Thoracic aorta (tissue), 2 donors: ENCODE data around the gene OSM. TPM values are rescaled to one million over a fixed set of nuclear protein-coding genes. Genes with fewer than 3 reads are reported as not detected.

Experiments
- ATAC-seq: fragments of 150-250 bp; one replicate; pipeline ENCODE4 v1.8.0; 2017; ENCODE audit warnings: low read depth; ENCODE audit not compliant: insufficient number of reproducible peaks, low FRiP score
- DNase-seq: peaks from one replicate; pipeline ENCODE4 v3.0.0-alpha.2; 2020; ENCODE audit warnings: low spot score
- H3K27ac ChIP-seq, 2 donors: fragments of 200-600 bp; sonication (generic); 1 replicate in 1 of 2; 2 replicates in 1 of 2; pipeline ENCODE4 v1.5.1; 2016; ENCODE audit warnings: mild to moderate bottlenecking in 2 of 2, moderate library complexity in 2 of 2
- H3K27me3 ChIP-seq: fragments of 200-600 bp; sonication (generic); replicated peaks from 2 replicates; pipeline ENCODE4 v1.6.0; 2016; ENCODE audit warnings: mild to moderate bottlenecking; ENCODE audit not compliant: insufficient read depth
- H3K36me3 ChIP-seq: fragments of 200-600 bp; sonication (generic); one replicate; pipeline ENCODE4 v1.5.1; 2016
- H3K4me1 ChIP-seq, 2 donors: fragments of 200-600 bp; sonication (generic); 1 replicate in 1 of 2; 2 replicates in 1 of 2; pipeline versions ENCODE4 v1.5.1 to v1.6.0; 2016; ENCODE audit warnings: low read depth in 2 of 2, mild to moderate bottlenecking in 1 of 2; ENCODE audit not compliant: control insufficient read depth in 1 of 2
- H3K4me3 ChIP-seq: fragments of 200-600 bp; sonication (generic); 2 replicates; pipeline ENCODE4 v1.5.1; 2016; ENCODE audit warnings: mild to moderate bottlenecking
- H3K9me3 ChIP-seq: fragments of 200-600 bp; sonication (generic); 2 replicates; pipeline ENCODE4 v1.5.1; 2016
- total RNA-seq, 2 donors: library from RNA; depleted of rRNA; stranded (reverse); fragments of >200 nt; gene quantifications; one replicate each; pipeline versions ENCODE4 v1.1.0 to v1.2.3, GENCODE V29; 2016
- TF ChIP-seq, protein P1 (sequence below): fragments of 200-600 bp; sonication (generic); IDR thresholded peaks from one replicate; pipeline ENCODE4 v1.5.1; 2019; ENCODE audit warnings: antibody characterized with exemption

OSM gene
- total RNA-seq, 2 donors from 2014 or later: 3.5 to 27.1 TPM

DNA sequence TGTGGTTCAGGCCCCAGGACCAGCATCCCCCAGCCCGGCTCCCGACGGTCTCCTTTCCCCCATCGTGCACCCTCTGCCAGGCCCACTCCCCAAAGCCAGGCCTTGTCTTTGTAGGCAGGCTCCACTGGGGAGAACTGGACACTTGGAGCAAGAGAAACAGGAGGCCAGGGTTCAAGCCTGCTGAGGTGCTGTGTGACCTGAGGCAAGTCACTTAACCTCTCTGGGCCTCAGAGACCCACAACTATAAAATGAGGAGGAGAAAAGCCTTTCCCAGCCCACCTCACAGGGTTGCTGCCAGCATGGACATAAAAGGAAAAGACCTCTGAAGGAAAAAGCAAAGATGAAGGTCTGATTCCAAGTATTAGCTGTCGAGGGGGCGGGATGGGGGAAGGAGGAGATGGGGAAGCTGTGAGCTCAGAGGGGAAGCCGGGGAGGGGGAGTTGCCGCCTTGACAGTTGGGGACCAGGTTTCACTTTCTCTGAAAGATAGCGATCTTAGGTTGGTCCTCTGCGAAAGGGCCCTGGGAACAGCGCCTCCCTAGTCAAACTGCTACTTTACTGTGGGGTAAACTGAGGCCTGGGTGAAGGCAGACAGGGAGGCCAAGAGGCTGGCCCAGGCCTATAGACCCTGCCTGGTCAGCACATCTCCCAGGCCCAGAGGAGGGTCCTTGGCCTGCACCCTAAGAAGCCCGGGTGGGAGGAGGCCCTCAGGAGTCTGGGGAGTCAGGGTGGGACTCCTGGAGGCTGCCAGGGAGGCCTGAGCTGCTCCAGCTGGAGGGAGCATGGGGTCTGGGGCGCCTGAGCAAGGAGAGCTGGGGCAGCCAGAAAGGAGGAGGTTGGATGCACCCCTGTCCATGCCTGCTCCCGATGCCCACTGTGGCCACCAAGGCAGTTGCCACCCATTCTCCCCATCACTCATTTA, 991 bp upstream of the OSM start:
- H3K27ac ChIP-seq: peak overlapping the region in 1 of 2 donors; percentile 41
- TF ChIP-seq, protein P1, sequence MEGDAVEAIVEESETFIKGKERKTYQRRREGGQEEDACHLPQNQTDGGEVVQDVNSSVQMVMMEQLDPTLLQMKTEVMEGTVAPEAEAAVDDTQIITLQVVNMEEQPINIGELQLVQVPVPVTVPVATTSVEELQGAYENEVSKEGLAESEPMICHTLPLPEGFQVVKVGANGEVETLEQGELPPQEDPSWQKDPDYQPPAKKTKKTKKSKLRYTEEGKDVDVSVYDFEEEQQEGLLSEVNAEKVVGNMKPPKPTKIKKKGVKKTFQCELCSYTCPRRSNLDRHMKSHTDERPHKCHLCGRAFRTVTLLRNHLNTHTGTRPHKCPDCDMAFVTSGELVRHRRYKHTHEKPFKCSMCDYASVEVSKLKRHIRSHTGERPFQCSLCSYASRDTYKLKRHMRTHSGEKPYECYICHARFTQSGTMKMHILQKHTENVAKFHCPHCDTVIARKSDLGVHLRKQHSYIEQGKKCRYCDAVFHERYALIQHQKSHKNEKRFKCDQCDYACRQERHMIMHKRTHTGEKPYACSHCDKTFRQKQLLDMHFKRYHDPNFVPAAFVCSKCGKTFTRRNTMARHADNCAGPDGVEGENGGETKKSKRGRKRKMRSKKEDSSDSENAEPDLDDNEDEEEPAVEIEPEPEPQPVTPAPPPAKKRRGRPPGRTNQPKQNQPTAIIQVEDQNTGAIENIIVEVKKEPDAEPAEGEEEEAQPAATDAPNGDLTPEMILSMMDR: no peak
- no peak for DNase-seq

DNA sequence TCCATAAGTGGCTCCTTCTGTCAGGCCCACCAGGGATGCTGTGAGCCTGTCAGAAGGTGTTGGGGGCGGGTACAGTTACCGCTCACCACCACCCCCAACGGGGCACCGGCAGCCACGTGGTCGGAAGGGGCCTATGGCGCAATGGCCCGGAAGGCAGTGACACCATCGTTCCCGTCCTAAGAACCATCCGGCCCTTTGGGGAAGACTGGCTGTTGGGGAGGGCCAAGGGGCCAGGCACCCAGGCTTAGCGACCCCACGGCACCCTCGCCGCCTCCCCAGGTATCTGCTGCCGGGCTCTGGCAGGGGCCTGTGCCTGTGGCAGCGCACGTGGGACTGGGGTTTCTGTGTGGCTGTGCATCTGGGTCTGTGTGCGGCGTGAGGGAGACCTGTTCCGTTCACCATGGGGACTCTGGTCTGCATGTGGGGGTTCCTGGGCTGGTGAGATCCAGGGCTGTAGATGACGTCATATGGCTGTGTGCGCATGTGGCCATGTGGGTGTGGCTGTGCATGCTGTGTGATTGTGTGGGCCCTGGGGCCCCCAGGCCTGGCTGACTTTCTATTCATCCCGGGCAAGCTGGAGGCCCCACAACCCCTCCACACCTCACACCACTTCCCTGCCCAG, 717 bp downstream of the OSM start:
- Histone ChIP-seq H3K27me3 (no peaks in the 10 kb centered on the region), H3K9me3 (no peaks in the 10 kb centered on the region), H3K36me3 (no peaks in the 10 kb centered on the region), H3K27ac (peak overlapping the region in 1 of 2 donors; percentile 41), H3K4me3 (peak overlapping the region; percentile 60), H3K4me1 (no peaks in the 10 kb centered on the region)
- ATAC-seq (no peak), DNase-seq (no peak)
- TF ChIP-seq, protein P1: no peak

More for the DNA sequence above, 991 bp upstream of the OSM start:
- Histone ChIP-seq H3K4me3 (peak overlapping the region; percentile 60), H3K9me3 (no peaks in the 10 kb centered on the region), H3K4me1 (no peaks in the 10 kb centered on the region), H3K27me3 (no peaks in the 10 kb centered on the region), H3K36me3 (no peaks in the 10 kb centered on the region)
- no peak for ATAC-seq

- H3K27ac ChIP-seq: no peak overlapping the region
- DNase-seq: no peak
Observed at GRCh38 chr22:30265131-30265720, 1.4 kb downstream of the OSM start.

DNA sequence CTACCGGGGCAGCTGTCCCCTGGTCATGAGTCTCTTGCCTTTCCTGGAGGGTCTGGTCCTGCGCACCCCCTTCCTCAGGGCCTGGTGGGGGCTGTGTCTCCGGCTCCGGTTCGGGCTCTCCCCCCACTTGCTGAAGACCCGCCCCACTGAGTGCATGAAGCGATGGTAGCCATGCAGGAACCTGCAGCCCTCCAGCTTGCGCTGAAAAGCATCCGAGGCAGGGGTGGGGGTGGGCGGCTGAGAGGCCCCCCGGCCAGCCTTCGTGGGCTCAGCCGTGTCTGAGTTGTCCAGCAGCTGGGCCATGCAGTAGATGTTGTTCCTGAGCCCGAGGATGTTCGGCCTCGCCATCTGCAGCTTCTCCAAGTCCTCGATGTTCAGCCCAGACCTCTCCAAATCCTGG, 2.8 kb downstream of the OSM start:
- Histone ChIP-seq H3K36me3 (no peaks in the 10 kb centered on the region), H3K4me3 (no peak overlapping the region), H3K4me1 (no peaks in the 10 kb centered on the region), H3K9me3 (no peaks in the 10 kb centered on the region), H3K27ac (no peak overlapping the region), H3K27me3 (no peaks in the 10 kb centered on the region)
- DNase-seq: no peak
- TF ChIP-seq, protein P1: no peak
- no peak for ATAC-seq

More at GRCh38 chr22:30265131-30265720, 1.4 kb downstream of the OSM start:
- Histone ChIP-seq H3K36me3 (no peaks in the 10 kb centered on the region), H3K27me3 (no peaks in the 10 kb centered on the region), H3K9me3 (no peaks in the 10 kb centered on the region), H3K4me1 (no peaks in the 10 kb centered on the region), H3K4me3 (peak overlapping the region; percentile 60)
- ATAC-seq: no peak
- TF ChIP-seq, protein P1: no peak
